Cerebellar cortex (tissue), 1 donor: ENCODE measurements around the gene TMEFF2.
"Not testable (repeated sequence)": the region's sequence is repeated elsewhere in the genome, so short reads cannot be mapped to it uniquely, and the experiment has no call there.

Experiments
- DNase-seq: peaks from one replicate; pipeline ENCODE4 v3.0.0-alpha.2; 2015; ENCODE audit warnings: low spot score

The TMEFF2 gene

GRCh38 chr2:192130312-192130711 is 64.4 kb downstream of the TMEFF2 start:
- DNase-seq: not testable (repeated sequence)

- no peak for DNase-seq
Measured at GRCh38 chr2:192128655-192129054, 66.1 kb downstream of the TMEFF2 start.

DNA sequence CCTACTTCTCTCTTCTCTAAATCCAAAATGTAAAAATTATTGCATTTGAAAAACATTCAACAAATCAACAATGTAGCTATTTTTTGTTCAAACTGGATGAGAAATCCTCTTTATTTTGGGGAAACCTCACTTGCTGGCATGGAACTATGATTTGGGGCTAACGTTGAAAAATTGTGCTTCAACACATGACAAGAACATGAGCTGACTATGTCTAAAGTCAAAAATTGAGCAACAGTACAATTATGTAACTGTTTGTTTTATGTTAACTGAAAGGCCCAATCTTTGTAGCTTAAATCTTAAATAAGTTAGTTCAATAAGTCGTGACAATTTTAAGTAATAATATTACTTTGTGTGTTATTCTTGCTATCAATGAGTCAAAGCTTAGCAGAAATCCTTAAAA is 67.3 kb downstream of the TMEFF2 start:
- no peak for DNase-seq

DNA sequence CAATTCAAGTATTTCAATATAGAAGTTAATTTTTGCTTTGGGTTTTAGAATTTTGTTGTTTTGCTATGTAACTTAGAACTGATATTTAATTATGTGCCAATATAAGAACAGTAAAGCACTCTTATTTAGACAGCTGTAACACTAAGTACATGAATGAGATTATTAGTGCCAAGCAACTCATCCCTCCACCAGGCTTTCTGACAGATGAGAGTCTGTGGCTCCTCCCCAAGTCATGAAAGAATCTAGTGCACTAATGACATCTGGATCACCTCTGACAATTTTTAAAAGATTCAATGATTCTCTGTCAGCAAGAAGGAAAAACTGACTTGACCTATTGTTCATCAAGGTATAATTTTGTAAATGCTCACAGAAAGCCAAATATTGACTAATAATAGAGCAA is 67.8 kb downstream of the TMEFF2 start:
- no peak for DNase-seq

DNA sequence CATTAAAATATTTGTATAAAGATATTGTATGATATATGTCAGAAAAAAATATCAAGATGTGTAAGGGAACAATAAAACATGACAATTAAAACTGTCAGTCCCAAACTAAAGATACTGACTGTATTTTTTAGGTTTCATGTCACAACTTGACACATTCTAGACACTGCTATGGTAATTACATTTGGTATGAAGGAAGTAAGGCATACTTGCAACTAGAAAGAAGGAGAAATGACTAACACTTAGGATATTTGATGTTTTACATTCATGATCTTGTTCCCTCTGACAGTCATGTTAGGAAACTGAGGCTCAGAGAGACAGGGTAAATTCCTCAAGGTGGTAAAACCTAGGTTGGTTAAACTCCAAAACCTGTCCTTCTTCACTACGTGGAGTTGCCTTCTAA is 68.3 kb downstream of the TMEFF2 start:
- no peak for DNase-seq

GRCh38 chr2:192124571-192124970 is 70.2 kb downstream of the TMEFF2 start:
- no peak for DNase-seq

- peak; percentile 31 for DNase-seq
Measured at GRCh38 chr2:192123847-192124246, 70.9 kb downstream of the TMEFF2 start.

DNA sequence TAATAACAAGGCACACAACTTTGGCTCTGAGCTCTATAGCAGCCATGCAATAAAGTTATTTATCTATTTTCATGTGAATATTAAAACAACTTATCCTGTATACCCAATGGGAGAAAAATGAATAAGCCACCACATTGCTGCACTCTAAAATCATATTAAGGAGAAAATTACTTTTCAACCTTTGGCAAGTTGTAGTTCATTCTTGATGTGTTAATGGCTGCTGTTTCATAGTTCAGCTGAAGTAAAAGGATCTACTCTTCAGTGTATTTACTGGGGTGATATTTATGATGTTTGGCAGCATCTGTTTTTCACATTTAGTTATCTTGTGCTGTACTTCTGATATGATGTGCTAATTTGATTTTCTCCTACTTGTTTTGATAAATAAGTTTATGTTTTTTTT is 71.8 kb downstream of the TMEFF2 start:
- no peak for DNase-seq

- no peak for DNase-seq
Measured at GRCh38 chr2:192122141-192122540, 72.6 kb downstream of the TMEFF2 start.

DNA sequence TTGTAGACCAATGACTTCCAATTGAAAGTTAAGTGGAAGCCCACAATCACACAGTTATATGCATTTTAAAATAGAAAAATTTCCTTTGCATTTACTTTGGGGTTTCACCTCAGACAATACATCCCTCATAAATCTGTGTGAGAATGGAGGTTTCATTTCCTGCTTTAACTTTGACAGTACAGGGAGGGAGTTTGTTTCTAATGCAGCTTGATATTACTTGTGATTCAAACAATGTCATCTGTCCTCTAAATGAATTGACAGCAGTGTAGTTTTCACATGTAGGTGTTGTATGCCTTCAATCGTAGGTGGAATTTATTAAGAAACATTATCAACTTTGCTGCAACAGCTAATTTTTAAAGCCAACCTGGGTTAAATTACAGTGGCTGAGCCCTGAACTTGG is 75.2 kb downstream of the TMEFF2 start:
- DNase-seq: no peak

GRCh38 chr2:192117705-192118104 is 77.0 kb downstream of the TMEFF2 start:
- no peak for DNase-seq

- not testable (repeated sequence) for DNase-seq
Measured at GRCh38 chr2:192111536-192111935, 83.2 kb downstream of the TMEFF2 start.

DNA sequence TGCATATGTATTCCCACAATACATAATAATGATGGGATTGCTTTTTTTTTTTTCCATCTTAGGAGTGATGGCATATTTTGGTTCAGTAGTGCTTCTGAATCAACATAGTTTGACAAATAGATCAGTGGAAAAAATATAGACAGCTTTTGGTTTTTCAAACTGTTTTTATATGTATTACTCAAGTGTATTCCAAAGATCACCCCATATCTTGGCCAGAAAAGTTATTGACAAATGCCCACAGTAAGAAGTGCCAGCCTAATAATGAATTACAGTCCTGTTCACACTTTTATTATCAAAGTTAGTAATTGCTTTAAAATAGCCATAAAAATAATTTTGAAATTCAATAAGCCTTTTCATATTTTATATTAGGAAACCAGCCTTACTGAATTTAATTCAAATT is 95.0 kb downstream of the TMEFF2 start:
- no peak for DNase-seq

DNA sequence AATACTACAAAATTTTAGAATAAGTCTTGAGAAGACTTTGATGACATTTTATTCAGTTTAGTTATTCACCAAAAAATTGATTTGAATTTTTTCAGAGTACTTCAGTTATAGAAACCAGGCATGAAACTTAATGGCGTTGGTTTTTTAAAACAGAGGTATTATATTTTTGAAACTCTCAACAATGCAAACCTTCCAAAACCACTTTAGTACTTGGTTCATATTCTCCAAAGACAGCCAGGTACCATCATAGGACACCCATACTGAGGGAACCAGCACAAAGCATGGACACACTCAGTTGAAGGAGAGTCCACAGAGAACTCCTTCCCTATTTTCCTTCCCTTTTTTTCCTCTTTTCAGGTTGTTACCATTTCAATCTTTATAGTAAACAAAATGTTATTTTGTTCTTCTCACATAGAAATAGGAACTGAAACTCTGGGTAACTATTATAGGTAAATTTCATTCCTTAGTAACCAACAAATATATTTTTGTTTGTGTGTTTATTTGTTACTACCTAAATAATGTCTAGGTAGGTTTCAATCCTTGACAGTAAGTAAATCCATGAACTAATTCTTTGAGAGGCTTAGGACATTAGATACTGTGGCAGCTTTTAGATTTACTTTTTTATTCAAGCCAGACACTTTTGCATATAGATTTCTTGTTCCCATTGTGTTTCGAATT is 95.8 kb downstream of the TMEFF2 start:
- DNase-seq: no peak

DNA sequence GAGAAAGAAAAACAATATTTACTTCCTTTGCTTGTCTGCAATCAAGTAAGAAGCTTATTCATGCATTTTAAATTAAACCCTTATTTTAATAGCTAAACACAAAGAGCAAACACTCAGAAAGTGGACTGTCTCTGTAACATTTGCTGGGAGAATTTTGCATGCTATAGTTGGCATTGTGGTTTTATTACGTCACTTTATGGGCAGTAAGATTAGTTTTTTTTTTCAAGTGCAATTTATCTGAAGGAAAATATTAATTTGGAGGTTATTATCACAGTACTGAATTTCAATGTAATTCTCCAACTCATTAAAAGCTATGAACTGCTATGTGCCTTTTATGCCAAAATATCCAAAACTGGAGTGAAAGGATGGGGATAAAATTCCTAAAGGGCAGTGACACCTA is 103.3 kb downstream of the TMEFF2 start:
- DNase-seq: no peak

- no peak for DNase-seq
Measured at GRCh38 chr2:192090911-192091310, 103.8 kb downstream of the TMEFF2 start.

GRCh38 chr2:192087398-192087958 is 107.3 kb downstream of the TMEFF2 start:
- peak; percentile 17 for DNase-seq

- DNase-seq: no peak
Measured at GRCh38 chr2:192082121-192082520, 112.6 kb downstream of the TMEFF2 start.

DNA sequence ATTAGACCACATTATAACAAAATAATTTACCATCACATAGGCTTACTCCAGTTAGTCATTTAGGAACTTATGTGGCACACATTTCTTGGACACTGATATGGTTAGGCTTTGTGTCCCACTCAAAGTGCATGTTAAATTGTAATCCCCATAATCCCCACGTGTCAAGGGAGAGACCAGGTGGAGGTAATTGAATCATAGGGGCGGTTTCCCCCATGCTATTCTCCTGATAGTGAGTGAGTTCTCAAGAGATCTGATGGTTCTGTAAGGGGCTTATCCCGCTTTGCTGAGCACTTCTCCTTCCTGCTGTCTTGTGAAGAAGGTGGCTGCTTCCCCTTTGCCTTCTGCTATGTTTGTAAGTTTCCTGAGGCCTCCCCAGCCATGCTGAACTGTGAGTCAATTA is 114.6 kb downstream of the TMEFF2 start:
- not testable (repeated sequence) for DNase-seq

DNA sequence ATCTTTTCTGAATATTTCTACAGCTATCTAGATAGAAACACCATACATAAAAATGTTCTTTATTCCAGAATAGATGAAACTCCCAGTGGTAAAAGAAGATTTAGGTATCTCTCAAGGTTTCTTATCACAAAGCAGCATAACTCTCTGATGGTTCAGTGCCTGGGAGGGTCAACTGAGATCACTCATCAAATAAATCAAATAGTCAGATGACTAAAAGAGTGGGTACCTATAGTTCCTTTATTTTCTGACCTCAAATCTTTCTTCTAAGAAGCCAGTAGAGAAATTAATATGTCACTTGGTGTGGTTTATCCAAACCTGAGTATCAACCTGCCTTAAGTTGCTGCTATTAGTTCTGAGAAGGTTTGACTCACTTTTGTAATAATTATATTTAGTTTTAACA is 120.9 kb downstream of the TMEFF2 start:
- DNase-seq: no peak

- no peak for DNase-seq
Measured at GRCh38 chr2:192072778-192073177, 122.0 kb downstream of the TMEFF2 start.

- DNase-seq: no peak
Measured at GRCh38 chr2:192072261-192072660, 122.5 kb downstream of the TMEFF2 start.

DNA sequence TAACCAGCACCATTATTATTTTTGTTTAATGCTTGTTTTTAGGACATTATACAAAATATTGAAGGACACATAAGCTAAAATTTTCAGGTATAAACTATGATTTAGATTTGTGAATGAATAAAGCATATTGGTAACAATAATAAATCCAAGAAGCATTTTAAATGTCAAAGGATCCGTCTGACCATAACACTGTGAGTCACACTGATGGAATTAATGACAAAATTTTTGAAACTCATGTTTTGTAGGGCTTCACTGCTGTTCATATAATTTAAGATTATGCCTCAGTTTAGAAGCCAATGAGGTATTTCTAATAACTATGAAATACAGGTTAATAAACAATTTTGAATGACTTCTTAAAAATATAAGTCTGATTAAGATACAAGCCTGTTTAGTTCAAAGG is 124.6 kb downstream of the TMEFF2 start:
- no peak for DNase-seq

DNA sequence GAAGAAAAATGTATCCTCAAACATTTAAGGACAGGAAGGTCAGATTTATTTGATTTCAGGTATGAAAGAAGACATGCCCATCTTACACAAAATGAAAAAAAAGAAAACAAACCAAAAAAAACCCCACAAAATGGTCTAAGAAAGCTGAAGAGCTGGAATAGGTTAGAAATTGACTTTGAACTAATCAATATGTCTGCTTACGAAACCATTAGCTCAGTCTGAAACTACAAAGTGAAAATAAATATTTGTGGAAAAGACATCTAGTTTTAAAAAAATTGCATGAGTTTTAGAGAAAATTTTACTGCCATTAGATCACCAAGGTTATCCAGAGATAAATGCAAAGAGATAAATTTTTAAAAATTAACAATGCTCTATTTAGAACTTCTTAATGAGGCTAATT is 125.3 kb downstream of the TMEFF2 start:
- DNase-seq: no peak
